HepG2 (cell line): Measurements from ENCODE around the gene GRM8. TPM values are rescaled to one million over a fixed set of nuclear protein-coding genes. Genes with fewer than 3 reads are reported as not detected.

Source experiments
- ATAC-seq: fragments of 200-7000 bp; cut with Tn5 transposase; 3 replicates; pipeline ENCODE4 v1.9.1; 2020; ENCODE audit warnings: mild to moderate bottlenecking, moderate library complexity
- BruUV-seq: library from RNA; stranded (reverse); fragments of 400-500 nt; replicated peaks from 2 replicates; lab custom pipeline; 2021; lab: Mats Ljungman, UMichigan
- CTCF ChIA-PET: fragments of 300-600 bp; formaldehyde crosslinking; extraction: SDS; loops from one replicate; lab custom pipeline; 2021; ENCODE audit warnings: low total read pairs, inconsistent platforms, low intra/inter-chr PET ratio; lab: Yijun Ruan, JAX
- POLR2A ChIA-PET: fragments of 350-600 bp; sonication (Branson Sonifier 250); formaldehyde crosslinking; loops from one replicate; lab custom pipeline; 2020; ENCODE audit warnings: antibody characterized with exemption, inconsistent platforms; lab: Yijun Ruan, JAX
- DNase-seq: peaks from one replicate; pipeline ENCODE4 v3.0.0-alpha.2; 2015; ENCODE audit warnings: low spot score
- FAIRE-seq: peaks from 3 replicates; lab custom pipeline; 2011; peaks lifted over from hg19 to GRCh38; lab: Jason Lieb, UNC
- H2AFZ ChIP-seq: one replicate; pipeline ENCODE4 v1.6.1; 2011; ENCODE audit warnings: low read length, inconsistent platforms
- H3K27ac ChIP-seq: fragments of 300-600 bp; 3 replicates; pipeline ENCODE4 v1.8.0; 2011; ENCODE audit warnings: mixed run types, mild to moderate bottlenecking, mixed read lengths, low read length, inconsistent platforms; ENCODE audit not compliant: insufficient read depth; ENCODE audit errors: extremely low read length
- H3K27me3 ChIP-seq, 2 experiments: fragments of 200-600 bp in 1 of 2; 2 replicates in 1 of 2; 3 replicates in 1 of 2; pipeline versions ENCODE4 v1.6.0 to v1.8.0; 2011; ENCODE audit warnings: low read length in 2 of 2, mild to moderate bottlenecking in 2 of 2, moderate library complexity in 2 of 2, inconsistent platforms in 1 of 2; ENCODE audit not compliant: insufficient read depth in 2 of 2, control insufficient read depth in 1 of 2
- H3K36me3 ChIP-seq, 2 experiments: fragments of 200-600 bp in 1 of 2; replicated peaks in 1 of 2; 2 replicates in 1 of 2; 3 replicates in 1 of 2; pipeline versions ENCODE4 v1.5.1 to v1.8.0; 2011; ENCODE audit warnings: low read length in 2 of 2, inconsistent platforms in 1 of 2; ENCODE audit not compliant: insufficient read depth in 2 of 2, control insufficient read depth in 1 of 2
- H3K4me1 ChIP-seq: 2 replicates; pipeline ENCODE4 v1.5.1; 2012; ENCODE audit warnings: low read length, inconsistent platforms; ENCODE audit not compliant: insufficient read depth
- H3K4me2 ChIP-seq: 2 replicates; pipeline ENCODE4 v1.6.0; 2011; ENCODE audit warnings: low read depth, low read length, inconsistent platforms
- H3K4me3 ChIP-seq, 3 experiments: fragments of 200-600 bp in 1 of 3; sonication (generic), shearing (Covaris generic) in 1 of 3; replicated peaks in 1 of 3; 2 replicates each; pipeline ENCODE4 v1.5.1; 2011 to 2016; ENCODE audit warnings: low read length in 3 of 3, inconsistent platforms in 2 of 3, low read depth in 2 of 3, mild to moderate bottlenecking in 2 of 3, control low read depth in 1 of 3, mixed read lengths in 1 of 3; ENCODE audit not compliant: insufficient read depth in 1 of 3
- H3K79me2 ChIP-seq: one replicate; pipeline ENCODE4 v1.6.1; 2011; ENCODE audit warnings: low read length, inconsistent platforms; ENCODE audit not compliant: insufficient read depth
- H3K9ac ChIP-seq: 2 replicates; pipeline ENCODE4 v1.6.0; 2011; ENCODE audit warnings: mild to moderate bottlenecking, low read depth, low read length, inconsistent platforms; ENCODE audit not compliant: insufficient read depth
- H3K9me3 ChIP-seq: 2 replicates; pipeline ENCODE4 v1.5.1; 2012; ENCODE audit warnings: mild to moderate bottlenecking, low read length
- H4K20me1 ChIP-seq: 2 replicates; pipeline ENCODE4 v1.6.0; 2011; ENCODE audit warnings: inconsistent platforms, mild to moderate bottlenecking, low read length, moderate library complexity; ENCODE audit not compliant: insufficient read depth
- AHR ChIP-seq: IDR thresholded peaks from 2 replicates; pipeline ENCODE4 v1.6.1; 2018; ENCODE audit warnings: missing genetic modification reagents, missing compliant biosample characterization
- GABPA ChIP-seq, 2 experiments: IDR thresholded peaks; 2 replicates each; pipeline ENCODE4 v1.6.1; 2011 to 2016; ENCODE audit warnings: low read depth in 2 of 2, low read length in 1 of 2, missing biosample characterization in 1 of 2, missing genetic modification characterization in 1 of 2
- HHEX ChIP-seq: IDR thresholded peaks from 2 replicates; pipeline ENCODE4 v1.6.1; 2016; ENCODE audit warnings: control low read depth
- HIVEP1 ChIP-seq: sonication (generic); formaldehyde crosslinking; IDR thresholded peaks from 2 replicates; pipeline ENCODE4 v1.4.0; 2020; ENCODE audit warnings: mild to moderate bottlenecking, missing genetic modification reagents
- MIER3 ChIP-seq: IDR thresholded peaks from 2 replicates; pipeline ENCODE4 v1.6.1; 2016; ENCODE audit warnings: missing compliant biosample characterization, borderline replicate concordance
- NCOA5 ChIP-seq: sonication (generic); formaldehyde crosslinking; IDR thresholded peaks from 2 replicates; pipeline ENCODE4 v1.4.0; 2020; ENCODE audit warnings: missing genetic modification reagents
- NR2C2 ChIP-seq: sonication (generic); formaldehyde crosslinking; IDR thresholded peaks from 2 replicates; pipeline ENCODE4 v1.4.0; 2020; ENCODE audit warnings: missing genetic modification reagents, mild to moderate bottlenecking, moderate library complexity, borderline replicate concordance
- PAX8 ChIP-seq: sonication (generic); formaldehyde crosslinking; IDR thresholded peaks from 2 replicates; pipeline ENCODE4 v1.8.0; 2022; ENCODE audit warnings: mild to moderate bottlenecking, missing genetic modification reagents, borderline replicate concordance
- SRF ChIP-seq: IDR thresholded peaks from 2 replicates; pipeline ENCODE4 v1.6.1; 2011; ENCODE audit warnings: mild to moderate bottlenecking, low read depth, low read length, moderate library complexity
- ZFP82 ChIP-seq: sonication (generic); formaldehyde crosslinking; IDR thresholded peaks from 2 replicates; pipeline ENCODE4 v1.5.1; 2020; ENCODE audit warnings: mild to moderate bottlenecking, missing genetic modification reagents, borderline replicate concordance
- ZNF569 ChIP-seq: sonication (generic); formaldehyde crosslinking; IDR thresholded peaks from 2 replicates; pipeline ENCODE4 v1.5.0; 2020; ENCODE audit warnings: mild to moderate bottlenecking, missing genetic modification reagents, moderate library complexity, borderline replicate concordance
- ZNF747 ChIP-seq: sonication (generic); formaldehyde crosslinking; IDR thresholded peaks from 2 replicates; pipeline ENCODE4 v1.8.1; 2023; ENCODE audit warnings: missing genetic modification reagents, mild to moderate bottlenecking, borderline replicate concordance
- ZNF879 ChIP-seq: sonication (generic); formaldehyde crosslinking; IDR thresholded peaks from 2 replicates; pipeline ENCODE4 v1.8.1; 2023; ENCODE audit warnings: missing genetic modification reagents
- WGBS: methylation state at CpG from one replicate; pipeline ENCODE4 v1.1.6; 2017; ENCODE audit warnings: low lambda C conversion rate; 5-methylcytosine and 5-hydroxymethylcytosine counted together
- in situ Hi-C: cut with HindIII; loops from 2 replicates; pipeline ENCODE4 v1.10.0; 2017; ENCODE audit warnings: low pct_unique_long_range_greater_than_20kb; ENCODE audit not compliant: extremely low pct_ligation_motif_present
- intact Hi-C: fragments of 100-400 bp; cut with micrococcal nuclease; formaldehyde crosslinking; loops from one replicate; pipeline ENCODE4 v1.10.0; 2022; ENCODE audit not compliant: unreplicated experiment
- polyA plus RNA-seq, 8 experiments: library from polyadenylated mRNA; depleted of rRNA in 3 of 8; stranded (reverse) in 7 of 8; unstranded in 1 of 8; fragments of >200 nt; fragmentation: Illumina TruSeq in 4 of 8; extraction: Trizol in 4 of 8; gene quantifications; 2 replicates each; pipeline versions ENCODE4 v1.2.1 to v1.2.3, GENCODE V29; 2011 to 2016; ENCODE audit warnings: low read depth in 4 of 8, missing spikeins in 1 of 8, mixed read lengths in 1 of 8; ENCODE audit not compliant: insufficient read depth in 1 of 8
- total RNA-seq, 5 experiments: library from RNA; depleted of rRNA; stranded (reverse); fragments of >200 nt; fragmentation: Illumina TruSeq; extraction: Trizol; gene quantifications; 2 replicates each; pipeline ENCODE4 v1.2.3, GENCODE V29; 2016; ENCODE audit warnings: low read depth in 1 of 5
- TF ChIP-seq, protein P1 (sequence below): IDR thresholded peaks from 2 replicates; pipeline ENCODE4 v1.6.1; 2016; ENCODE audit warnings: mild to moderate bottlenecking, missing biosample characterization, missing genetic modification reagents
- TF ChIP-seq, protein P2 (sequence below): sonication (generic); formaldehyde crosslinking; conservative IDR thresholded peaks from 2 replicates; pipeline ENCODE4 v1.8.0; 2022; ENCODE audit warnings: mild to moderate bottlenecking, moderate library complexity, missing genetic modification reagents

The GRM8 gene
- total and polyA plus RNA-seq, 2 of the 13 experiments (the other 11 are each of a cell fraction or from before 2014, with no cell fraction given): not detected

DNA sequence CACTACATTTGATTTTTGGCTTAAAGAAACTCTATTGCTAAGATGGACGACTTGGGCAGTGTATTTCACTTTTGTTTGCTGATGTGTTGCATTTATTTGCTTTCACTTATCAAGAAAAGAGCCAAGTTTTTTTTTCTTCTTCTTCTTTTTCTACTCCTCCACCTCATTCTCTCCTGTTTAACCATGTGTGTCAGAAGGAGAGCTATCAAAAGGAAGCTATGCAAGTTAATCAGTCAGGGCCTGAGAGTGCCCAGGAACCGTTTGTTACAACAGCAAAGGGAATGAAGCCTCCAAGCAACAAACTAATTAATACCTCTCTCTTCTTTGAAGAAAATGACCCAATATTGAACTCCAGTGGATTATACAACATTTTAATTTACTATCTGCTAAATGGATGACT lies 299.3 kb downstream of the GRM8 start:
- no peak for ATAC-seq
- CTCF ChIA-PET: no interaction called here
- 0% methylated on average over 2 of the region's 2 CpGs for WGBS
- Histone ChIP-seq H3K9ac (no peak overlapping the region), H3K79me2 (no peaks in the 10 kb centered on the region), H3K36me3 (no peaks in the 10 kb centered on the region), H3K4me2 (no peak overlapping the region), H3K4me1 (no peaks in the 10 kb centered on the region), H3K4me3 (no peak overlapping the region), H3K27ac (no peak overlapping the region), H4K20me1 (no peaks in the 10 kb centered on the region), H3K9me3 (no peaks in the 10 kb centered on the region)
- POLR2A ChIA-PET: no interaction called here
- DNase-seq: no peak
- FAIRE-seq: no peak
- intact Hi-C loops (no loop called here), in situ Hi-C loops (no loop called here)
- BruUV-seq: no TSS peak
- TF ChIP-seq, protein P1, sequence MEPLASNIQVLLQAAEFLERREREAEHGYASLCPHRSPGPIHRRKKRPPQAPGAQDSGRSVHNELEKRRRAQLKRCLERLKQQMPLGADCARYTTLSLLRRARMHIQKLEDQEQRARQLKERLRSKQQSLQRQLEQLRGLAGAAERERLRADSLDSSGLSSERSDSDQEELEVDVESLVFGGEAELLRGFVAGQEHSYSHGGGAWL (CRISPR knock-in tag): no peak
- TF ChIP-seq MIER3 (CRISPR knock-in tag): no peak
- TF ChIP-seq HIVEP1 (CRISPR knock-in tag): no peak
- no peak for TF ChIP-seq PAX8 (CRISPR knock-in tag)
- TF ChIP-seq ZNF879 (CRISPR knock-in tag): no peak
- TF ChIP-seq, all 625 proteins: peak for 0
- Histone ChIP-seq H3K27me3 (no peaks in the 10 kb centered on the region), H2AFZ (no peak overlapping the region)

DNA sequence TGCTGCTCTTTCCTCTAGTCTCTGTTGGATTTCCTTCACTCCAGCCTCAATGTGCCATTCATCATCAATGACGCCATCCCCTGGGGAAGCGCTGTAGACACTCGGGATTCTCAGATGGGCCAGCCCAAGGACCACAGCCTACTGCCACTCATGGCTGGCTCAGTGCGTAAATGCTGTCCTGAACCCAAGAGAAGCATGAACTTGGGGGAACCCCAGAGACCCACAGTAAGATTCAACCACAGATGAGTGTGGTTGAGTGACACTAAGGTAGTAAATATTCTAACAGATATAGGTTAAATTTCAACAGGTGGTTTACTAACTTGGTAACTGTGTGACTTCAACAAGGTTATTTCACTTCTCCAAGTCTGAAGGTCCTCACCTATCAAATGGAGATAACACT lies 304.1 kb downstream of the GRM8 start:
- Histone ChIP-seq H2AFZ (no peak overlapping the region), H3K9ac (no peak overlapping the region), H4K20me1 (no peaks in the 10 kb centered on the region), H3K27ac (no peak overlapping the region), H3K4me1 (no peaks in the 10 kb centered on the region), H3K27me3 (no peaks in the 10 kb centered on the region), H3K79me2 (no peaks in the 10 kb centered on the region), H3K4me2 (no peak overlapping the region), H3K36me3 (no peaks in the 10 kb centered on the region), H3K4me3 (no peak overlapping the region), H3K9me3 (no peaks in the 10 kb centered on the region)
- BruUV-seq: no TSS peak
- in situ Hi-C loops (no loop called here), intact Hi-C loops (no loop called here)
- POLR2A ChIA-PET: no interaction called here
- WGBS: 7% methylated on average over 4 of the region's 4 CpGs
- no peak for ATAC-seq
- DNase-seq: no peak
- CTCF ChIA-PET: no interaction called here
- FAIRE-seq: no peak
- TF ChIP-seq NCOA5 (CRISPR knock-in tag) (no peak), HHEX (CRISPR knock-in tag) (no peak), ZFP82 (no peak), ZNF569 (CRISPR knock-in tag) (no peak), SRF (no peak), GABPA (IDR thresholded peaks at IDR 0.05; ENCODE audit: low read depth, low read length) (no peak), GABPA (CRISPR knock-in tag; IDR thresholded peaks at IDR 0.05; ENCODE audit: low read depth) (no peak), AHR (CRISPR knock-in tag) (no peak), NR2C2 (CRISPR knock-in tag) (no peak), ZNF747 (CRISPR knock-in tag) (no peak)
- TF ChIP-seq, protein P2, sequence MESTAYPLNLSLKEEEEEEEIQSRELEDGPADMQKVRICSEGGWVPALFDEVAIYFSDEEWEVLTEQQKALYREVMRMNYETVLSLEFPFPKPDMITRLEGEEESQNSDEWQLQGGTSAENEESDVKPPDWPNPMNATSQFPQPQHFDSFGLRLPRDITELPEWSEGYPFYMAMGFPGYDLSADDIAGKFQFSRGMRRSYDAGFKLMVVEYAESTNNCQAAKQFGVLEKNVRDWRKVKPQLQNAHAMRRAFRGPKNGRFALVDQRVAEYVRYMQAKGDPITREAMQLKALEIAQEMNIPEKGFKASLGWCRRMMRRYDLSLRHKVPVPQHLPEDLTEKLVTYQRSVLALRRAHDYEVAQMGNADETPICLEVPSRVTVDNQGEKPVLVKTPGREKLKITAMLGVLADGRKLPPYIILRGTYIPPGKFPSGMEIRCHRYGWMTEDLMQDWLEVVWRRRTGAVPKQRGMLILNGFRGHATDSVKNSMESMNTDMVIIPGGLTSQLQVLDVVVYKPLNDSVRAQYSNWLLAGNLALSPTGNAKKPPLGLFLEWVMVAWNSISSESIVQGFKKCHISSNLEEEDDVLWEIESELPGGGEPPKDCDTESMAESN (CRISPR knock-in tag): no peak
